ENCODE data around the gene PPP1R12C. TPM values are rescaled to one million over a fixed set of nuclear protein-coding genes. Genes with fewer than 3 reads are reported as not detected.
A peak's percentile ranks its signal among the peaks of the same experiment; 100 is the strongest.

PPP1R12C gene
- total RNA-seq, 1 donor from 2014 or later, result 68.7 TPM

DNA sequence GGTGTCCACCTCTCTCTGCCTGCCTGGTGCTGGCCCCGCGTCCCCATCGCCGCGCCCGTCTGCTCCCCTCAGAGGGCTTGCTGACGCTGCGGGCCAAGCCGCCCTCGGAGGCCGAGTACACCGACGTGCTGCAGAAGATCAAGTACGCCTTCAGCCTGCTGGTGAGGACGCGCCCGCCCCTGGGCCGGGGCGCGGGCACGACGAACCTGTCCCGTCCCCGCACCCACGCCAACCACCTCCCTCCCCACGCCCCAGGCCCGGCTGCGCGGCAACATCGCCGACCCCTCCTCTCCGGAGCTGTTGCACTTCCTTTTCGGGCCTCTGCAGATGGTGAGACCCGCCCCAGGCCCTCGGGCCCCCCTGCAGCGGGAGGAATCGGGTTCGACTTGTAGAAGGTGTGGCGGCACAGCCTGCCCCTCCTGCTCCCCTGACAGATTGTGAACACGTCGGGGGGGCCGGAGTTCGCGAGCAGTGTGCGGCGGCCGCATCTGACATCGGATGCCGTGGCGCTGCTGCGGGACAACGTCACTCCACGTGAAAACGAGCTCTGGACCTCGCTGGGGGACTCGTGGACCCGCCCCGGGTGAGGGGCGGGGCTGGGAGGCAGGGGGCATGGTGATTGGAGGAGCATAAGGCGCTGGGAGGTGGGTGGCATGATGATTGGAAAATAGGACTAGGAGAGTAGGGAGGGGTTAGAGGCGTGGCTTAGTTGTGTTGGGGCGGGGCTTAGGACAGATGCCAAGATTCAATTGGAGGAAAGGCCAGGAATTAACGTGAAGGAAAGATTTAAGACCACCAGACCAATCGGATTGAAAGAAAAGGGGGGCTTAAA is 35.2 kb downstream of the PPP1R12C start:
- TF ChIP-seq CTCF (conservative IDR thresholded peaks at IDR 0.05; ENCODE audit: low read depth, low read length), result no peak
- DNase-seq (ENCODE audit: low read depth), result no peak
- peak overlapping the region; percentile 67 for H3K4me3 ChIP-seq (ENCODE audit: low read depth, low read length)

GRCh38 chr19:55081770-55082019 is 35.7 kb downstream of the PPP1R12C start:
- TF ChIP-seq CTCF (conservative IDR thresholded peaks at IDR 0.05; ENCODE audit: low read depth, low read length), result no peak
- peak overlapping the region; percentile 67 for H3K4me3 ChIP-seq (ENCODE audit: low read depth, low read length)

GRCh38 chr19:55080968-55081769 is 36.3 kb downstream of the PPP1R12C start:
- no peak for TF ChIP-seq CTCF (conservative IDR thresholded peaks at IDR 0.05; ENCODE audit: low read depth, low read length)
- no peak for DNase-seq (ENCODE audit: low read depth)
- H3K4me3 ChIP-seq (ENCODE audit: low read depth, low read length), result peak overlapping the region; percentile 67

More at GRCh38 chr19:55081770-55082019, 35.7 kb downstream of the PPP1R12C start:
- no peak for DNase-seq (ENCODE audit: low read depth)

GRCh38 chr19:55080121-55080967 is 37.1 kb downstream of the PPP1R12C start:
- peak overlapping the region; percentile 67 for H3K4me3 ChIP-seq (ENCODE audit: low read depth, low read length)
- no peak for DNase-seq (ENCODE audit: low read depth)
- TF ChIP-seq CTCF (conservative IDR thresholded peaks at IDR 0.05; ENCODE audit: low read depth, low read length), result no peak

DNA sequence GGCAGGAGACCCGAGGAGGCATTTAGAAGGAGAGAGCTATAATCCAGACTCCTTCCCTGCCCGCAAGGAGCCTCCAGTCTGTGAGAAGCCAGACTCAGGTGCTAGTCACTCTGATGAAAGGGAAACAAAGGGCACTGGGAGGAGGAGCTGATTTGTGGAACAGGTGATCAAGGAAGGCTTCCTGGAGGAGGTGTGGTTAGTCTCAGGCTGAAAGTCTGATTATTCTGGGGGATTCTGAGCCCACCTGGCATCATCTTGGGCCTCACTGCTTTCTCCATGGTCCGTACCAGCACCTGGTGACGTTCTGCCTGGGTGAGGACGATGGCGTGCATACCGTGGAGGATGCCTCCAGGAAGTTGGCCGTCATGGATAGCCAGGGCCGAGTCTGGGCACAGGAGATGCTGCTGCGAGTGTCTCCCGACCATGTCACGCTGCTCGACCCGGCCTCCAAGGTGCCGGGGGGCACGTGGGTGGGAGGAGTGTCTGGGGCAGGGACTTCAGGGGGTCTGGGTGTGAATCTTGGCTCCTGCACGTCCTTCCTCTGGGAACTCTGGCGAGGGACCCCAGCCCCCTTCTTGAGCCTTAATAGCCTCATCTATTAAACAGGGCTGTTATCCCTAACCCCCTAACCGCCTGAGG is 37.9 kb downstream of the PPP1R12C start:
- TF ChIP-seq CTCF (conservative IDR thresholded peaks at IDR 0.05; ENCODE audit: low read depth, low read length), result no peak
- no peak overlapping the region for H3K4me3 ChIP-seq (ENCODE audit: low read depth, low read length)
- no peak for DNase-seq (ENCODE audit: low read depth)

DNA sequence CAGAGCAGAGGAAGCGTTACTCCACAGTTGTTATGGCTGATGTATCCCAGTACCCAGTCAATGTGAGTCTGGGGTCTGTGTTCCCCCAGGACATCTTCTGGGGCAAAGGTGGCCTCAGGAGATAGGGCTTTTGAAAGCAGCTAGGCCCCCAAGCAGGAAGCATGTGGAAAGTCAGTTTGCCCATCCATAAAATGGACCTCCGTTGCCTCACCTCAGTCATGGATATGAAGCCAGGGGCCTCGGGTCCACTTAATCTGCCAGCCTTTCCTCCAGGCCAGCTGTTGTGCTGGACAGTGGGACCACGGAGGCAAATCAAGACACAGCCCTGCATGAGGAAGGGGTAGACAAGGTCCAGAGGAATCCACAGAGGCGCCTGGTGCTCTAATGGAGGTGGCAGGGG is 38.4 kb downstream of the PPP1R12C start:
- no peak for DNase-seq (ENCODE audit: low read depth)
- no peak overlapping the region for H3K4me3 ChIP-seq (ENCODE audit: low read depth, low read length)
- no peak for TF ChIP-seq CTCF (conservative IDR thresholded peaks at IDR 0.05; ENCODE audit: low read depth, low read length)
